K562 (cell line): ENCODE results near the gene UBN1. TPM values are rescaled to one million over a fixed set of nuclear protein-coding genes. Genes with fewer than 3 reads are reported as not detected.
A peak's percentile ranks its signal among the peaks of the same experiment; 100 is the strongest.

ENCODE experiments used
- CBX5 ChIP-seq: IDR thresholded peaks from 2 replicates; pipeline ENCODE4 v1.6.1; 2014; ENCODE audit warnings: low read depth, borderline replicate concordance
- CHD2 ChIP-seq: IDR thresholded peaks from 2 replicates; pipeline ENCODE4 v1.6.1; 2011; ENCODE audit warnings: low read depth, low read length
- ESRRB ChIP-seq: fragments of 250-450 bp; sonication (Bioruptor Pico); IDR thresholded peaks from 2 replicates; pipeline ENCODE4 v1.5.0; 2020; ENCODE audit warnings: mild to moderate bottlenecking, moderate library complexity, borderline replicate concordance
- EWSR1 ChIP-seq: fragments of 450-650 bp; IDR thresholded peaks from 2 replicates; pipeline ENCODE4 v1.6.1; 2018; ENCODE audit warnings: borderline replicate concordance, mild to moderate bottlenecking, low read depth, moderate library complexity; ENCODE audit not compliant: partially characterized antibody
- FOSL1 ChIP-seq: fragments of 200-800 bp; sonication (Bioruptor generic); conservative IDR thresholded peaks from 2 replicates; pipeline ENCODE4 v1.6.1; 2016; ENCODE audit warnings: missing genetic modification characterization, missing compliant biosample characterization
- GATA2 ChIP-seq: sonication (generic); formaldehyde crosslinking; IDR thresholded peaks from 2 replicates; pipeline ENCODE4 v1.4.0; 2020; ENCODE audit warnings: mild to moderate bottlenecking, missing genetic modification reagents
- HDAC2 ChIP-seq: fragments of 450-650 bp; IDR thresholded peaks from 2 replicates; pipeline ENCODE4 v1.6.1; 2016; ENCODE audit warnings: mild to moderate bottlenecking
- IRF1 ChIP-seq: sonication (generic); formaldehyde crosslinking; IDR thresholded peaks from 2 replicates; pipeline ENCODE4 v1.8.0; 2022; ENCODE audit warnings: missing genetic modification reagents, mild to moderate bottlenecking, borderline replicate concordance
- LCOR ChIP-seq: sonication (generic); formaldehyde crosslinking; IDR thresholded peaks from 2 replicates; pipeline ENCODE4 v1.8.0; 2022; ENCODE audit warnings: mild to moderate bottlenecking, missing genetic modification reagents
- MCM5 ChIP-seq: fragments of 450-650 bp; IDR thresholded peaks from 2 replicates; pipeline ENCODE4 v1.6.1; 2016; ENCODE audit warnings: low read depth
- MYNN ChIP-seq, 2 experiments: sonication (generic); formaldehyde crosslinking in 1 of 2; IDR thresholded peaks; 2 replicates each; pipeline versions ENCODE4 v1.5.0 to v1.6.1; 2016 to 2020; ENCODE audit warnings: antibody characterized with exemption in 1 of 2, missing genetic modification reagents in 1 of 2
- PHF20 ChIP-seq: fragments of 450-650 bp; IDR thresholded peaks from 2 replicates; pipeline ENCODE4 v1.6.1; 2018; ENCODE audit not compliant: partially characterized antibody
- PHF8 ChIP-seq: fragments of 200-600 bp; sonication (generic); IDR thresholded peaks from 2 replicates; pipeline ENCODE4 v1.6.1; 2012; ENCODE audit warnings: mixed run types, mild to moderate bottlenecking, inconsistent platforms, low read length, moderate library complexity, borderline replicate concordance
- PHTF2 ChIP-seq: fragments of 250-450 bp; sonication (Bioruptor Pico); IDR thresholded peaks from 2 replicates; pipeline ENCODE4 v1.5.0; 2021; ENCODE audit warnings: mild to moderate bottlenecking
- POLR2AphosphoS5 ChIP-seq: IDR thresholded peaks from 2 replicates; pipeline ENCODE4 v1.6.1; 2011; ENCODE audit warnings: mild to moderate bottlenecking, low read depth, low read length, moderate library complexity; ENCODE audit not compliant: control insufficient read depth, insufficient read depth
- RBM17 ChIP-seq: fragments of 200-400 bp; formaldehyde crosslinking; IDR thresholded peaks from 2 replicates; pipeline ENCODE4 v1.6.1; 2017; ENCODE audit warnings: low read depth, mild to moderate bottlenecking, low read length, borderline replicate concordance
- SRSF9 ChIP-seq: fragments of 200-400 bp; formaldehyde crosslinking; IDR thresholded peaks from 2 replicates; pipeline ENCODE4 v1.6.1; 2017; ENCODE audit warnings: low read depth, low read length, borderline replicate concordance
- TRIM25 ChIP-seq: fragments of 450-650 bp; IDR thresholded peaks from 2 replicates; pipeline ENCODE4 v1.7.0; 2016; ENCODE audit warnings: borderline replicate concordance
- ZBTB5 ChIP-seq: fragments of 450-650 bp; IDR thresholded peaks from 2 replicates; pipeline ENCODE4 v1.6.1; 2017; ENCODE audit warnings: antibody characterized with exemption
- ZFP36 ChIP-seq: fragments of 150-350 bp; IDR thresholded peaks from 2 replicates; pipeline ENCODE4 v1.6.1; 2018; ENCODE audit warnings: low read length, low read depth; ENCODE audit not compliant: partially characterized antibody
- ZZZ3 ChIP-seq: fragments of 450-650 bp; IDR thresholded peaks from 2 replicates; pipeline ENCODE4 v1.6.1; 2016; ENCODE audit warnings: antibody characterized with exemption, mild to moderate bottlenecking, moderate library complexity
- polyA plus RNA-seq, 8 experiments: library from polyadenylated mRNA; depleted of rRNA in 4 of 8; stranded (reverse) in 5 of 8; unstranded in 3 of 8; fragments of >200 nt; fragmentation: Nextera tagmentation in 2 of 8; fragmentation: Illumina TruSeq in 1 of 8; extraction: Ambion mirVana in 2 of 8; extraction: Trizol in 1 of 8; gene quantifications; 2 replicates each; pipeline versions ENCODE4 v1.2.1 to v1.2.3, GENCODE V29; 2011 to 2014; ENCODE audit warnings: inconsistent platforms in 1 of 8, missing spikeins in 1 of 8
- total RNA-seq, 7 experiments: library from RNA; depleted of rRNA in 6 of 7; stranded (reverse); fragments of >200 nt in 6 of 7; fragmentation: Illumina TruSeq in 2 of 7; extraction: Trizol in 2 of 7; gene quantifications; 2 replicates each; pipeline versions ENCODE4 v1.2.1 to v1.2.3, GENCODE V29; 2011 to 2021; ENCODE audit warnings: low replicate concordance in 1 of 7
- TF ChIP-seq, protein P1 (sequence below): fragments of 450-650 bp; IDR thresholded peaks from 2 replicates; pipeline ENCODE4 v1.6.1; 2018; ENCODE audit warnings: mild to moderate bottlenecking, low read depth; ENCODE audit not compliant: partially characterized antibody
- TF ChIP-seq, protein P2 (sequence below): sonication (generic); formaldehyde crosslinking; IDR thresholded peaks from 2 replicates; pipeline ENCODE4 v1.8.0; 2023; ENCODE audit warnings: mild to moderate bottlenecking, missing genetic modification reagents

Gene UBN1
- total and polyA plus RNA-seq, 9 of the 15 experiments (the other 6 are each of a cell fraction or from before 2014, with no cell fraction given), result 1.5 to 45.7 (median 20.6) TPM

DNA sequence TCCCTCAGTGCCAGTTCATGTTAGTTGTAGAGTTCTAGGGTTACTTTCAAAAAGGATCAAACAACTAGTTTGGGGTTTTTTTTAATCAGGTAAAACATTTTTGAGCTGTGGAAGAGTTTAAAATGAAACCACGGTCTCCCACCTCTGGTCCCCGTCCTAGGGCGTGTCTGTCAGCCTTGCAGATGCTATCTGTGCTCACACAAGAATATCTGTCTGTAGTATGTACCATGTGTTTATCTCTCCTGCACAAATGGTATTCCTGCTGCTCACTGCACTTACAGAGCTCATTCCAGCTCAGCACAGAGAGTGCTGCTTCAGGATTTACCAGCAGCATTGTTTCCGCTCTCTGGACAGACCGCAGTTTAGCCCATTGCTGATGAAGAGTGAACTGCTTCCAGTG, 38.9 kb downstream of the UBN1 start (continued):
- TF ChIP-seq, protein P1, sequence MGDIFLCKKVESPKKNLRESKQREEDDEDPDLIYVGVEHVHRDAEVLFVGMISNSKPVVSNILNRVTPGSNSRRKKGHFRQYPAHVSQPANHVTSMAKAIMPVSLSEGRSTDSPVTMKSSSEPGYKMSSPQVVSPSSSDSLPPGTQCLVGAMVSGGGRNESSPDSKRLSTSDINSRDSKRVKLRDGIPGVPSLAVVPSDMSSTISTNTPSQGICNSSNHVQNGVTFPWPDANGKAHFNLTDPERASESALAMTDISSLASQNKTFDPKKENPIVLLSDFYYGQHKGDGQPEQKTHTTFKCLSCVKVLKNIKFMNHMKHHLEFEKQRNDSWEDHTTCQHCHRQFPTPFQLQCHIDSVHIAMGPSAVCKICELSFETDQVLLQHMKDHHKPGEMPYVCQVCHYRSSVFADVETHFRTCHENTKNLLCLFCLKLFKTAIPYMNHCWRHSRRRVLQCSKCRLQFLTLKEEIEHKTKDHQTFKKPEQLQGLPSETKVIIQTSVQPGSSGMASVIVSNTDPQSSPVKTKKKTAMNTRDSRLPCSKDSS, result no peak
- no peak for TF ChIP-seq IRF1
- peak; percentile 44; the same call in 1 of the 2 replicates for TF ChIP-seq POLR2AphosphoS5
- no peak for TF ChIP-seq MCM5
- no peak for TF ChIP-seq FOSL1
- no peak for TF ChIP-seq PHF8
- TF ChIP-seq GATA2 (CRISPR knock-in tag), result peak; percentile 70
- no peak for TF ChIP-seq LCOR (CRISPR knock-in tag)
- no peak for TF ChIP-seq SRSF9
- TF ChIP-seq PHF20, result no peak
- TF ChIP-seq ZZZ3, result no peak
- no peak for TF ChIP-seq PHTF2 (CRISPR knock-in tag)
- no peak for TF ChIP-seq CBX5
- TF ChIP-seq HDAC2, result no peak
- TF ChIP-seq ZBTB5, result no peak
- TF ChIP-seq ESRRB (CRISPR knock-in tag), result no peak
- TF ChIP-seq TRIM25, result no peak
- 0 out of 2 replicates have a peak, but pooled peaks have one; percentile 3 for TF ChIP-seq MYNN (IDR thresholded peaks at IDR 0.05)
- no peak for TF ChIP-seq MYNN (CRISPR knock-in tag; IDR thresholded peaks at IDR 0.05)
- TF ChIP-seq ZFP36, result peak; percentile 77
- TF ChIP-seq, protein P2, sequence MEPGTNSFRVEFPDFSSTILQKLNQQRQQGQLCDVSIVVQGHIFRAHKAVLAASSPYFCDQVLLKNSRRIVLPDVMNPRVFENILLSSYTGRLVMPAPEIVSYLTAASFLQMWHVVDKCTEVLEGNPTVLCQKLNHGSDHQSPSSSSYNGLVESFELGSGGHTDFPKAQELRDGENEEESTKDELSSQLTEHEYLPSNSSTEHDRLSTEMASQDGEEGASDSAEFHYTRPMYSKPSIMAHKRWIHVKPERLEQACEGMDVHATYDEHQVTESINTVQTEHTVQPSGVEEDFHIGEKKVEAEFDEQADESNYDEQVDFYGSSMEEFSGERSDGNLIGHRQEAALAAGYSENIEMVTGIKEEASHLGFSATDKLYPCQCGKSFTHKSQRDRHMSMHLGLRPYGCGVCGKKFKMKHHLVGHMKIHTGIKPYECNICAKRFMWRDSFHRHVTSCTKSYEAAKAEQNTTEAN (CRISPR knock-in tag), result no peak
- TF ChIP-seq EWSR1, result no peak
- no peak for TF ChIP-seq CHD2
- TF ChIP-seq RBM17, result no peak
